ENCODE data around the gene NFS1.

Gene NFS1

DNA sequence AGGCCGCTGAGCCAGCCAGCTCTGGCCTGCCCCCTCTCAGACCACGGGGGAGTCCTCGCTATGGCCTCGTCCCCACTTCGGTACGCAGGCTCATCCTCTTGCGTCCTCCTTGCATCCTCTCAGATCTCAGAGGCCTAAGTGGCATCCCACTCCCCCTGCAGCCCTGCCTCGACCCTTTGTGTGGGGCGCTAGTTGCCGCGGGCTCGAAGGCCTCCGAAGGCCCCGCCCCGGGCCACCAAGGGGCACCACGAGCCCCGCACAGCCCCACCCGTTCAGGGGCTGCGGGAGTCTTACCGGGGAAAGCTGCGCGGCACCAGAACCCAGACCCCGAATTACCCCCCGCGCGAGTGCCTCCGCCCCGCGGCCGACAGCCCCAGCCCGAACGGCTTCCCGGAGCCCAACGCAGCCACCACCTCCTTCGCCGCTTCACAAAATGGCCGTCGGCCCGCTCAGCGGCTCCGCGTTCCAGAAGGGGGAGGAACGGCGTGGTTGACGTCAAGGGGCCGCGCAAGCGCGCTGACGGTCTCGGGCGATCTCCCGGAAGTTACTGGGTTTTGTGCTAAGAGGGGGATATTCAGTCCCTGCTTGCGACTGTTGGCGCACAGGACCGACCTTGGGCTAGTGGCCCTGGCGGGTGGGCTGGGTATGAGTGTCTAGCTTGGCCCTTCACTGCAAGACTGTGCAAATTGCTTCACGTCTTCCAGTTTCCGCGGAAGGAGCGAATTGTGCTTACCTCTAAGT lies 34.5 kb downstream of the NFS1 start, which contains the start of the genes CPNE1 and RBM12:
TSS of gene CPNE1 (minus strand) at position 435 of the 741 bp plus-strand sequence. CDS start 31,977 bp downstream, outside the sequence.
TSS of gene RBM12 (minus strand) at position 435 of the 741 bp plus-strand sequence. CDS start 9,578 bp downstream, outside the sequence.
- in situ Hi-C loops (cut with HindIII; ENCODE audit: low pct_unique_long_range_greater_than_20kb, low sequenced_read_pairs), result no loop called here
- no peak for TF ChIP-seq JUND (IDR thresholded peaks at IDR 0.05; ENCODE audit: low read depth)
- DNase-seq (ENCODE audit: low read depth in 1 of 2, low spot score in 1 of 2), result peak; percentile 96

- DNase-seq (ENCODE audit: low read depth in 1 of 2, low spot score in 1 of 2), result peak; percentile 26 to 59
- in situ Hi-C loops (cut with HindIII; ENCODE audit: low pct_unique_long_range_greater_than_20kb, low sequenced_read_pairs), result no loop called here
- TF ChIP-seq JUND (IDR thresholded peaks at IDR 0.05; ENCODE audit: low read depth), result no peak
These were observed 35.4 kb downstream of the NFS1 start for GRCh38 chr20:35663516-35664465.

DNA sequence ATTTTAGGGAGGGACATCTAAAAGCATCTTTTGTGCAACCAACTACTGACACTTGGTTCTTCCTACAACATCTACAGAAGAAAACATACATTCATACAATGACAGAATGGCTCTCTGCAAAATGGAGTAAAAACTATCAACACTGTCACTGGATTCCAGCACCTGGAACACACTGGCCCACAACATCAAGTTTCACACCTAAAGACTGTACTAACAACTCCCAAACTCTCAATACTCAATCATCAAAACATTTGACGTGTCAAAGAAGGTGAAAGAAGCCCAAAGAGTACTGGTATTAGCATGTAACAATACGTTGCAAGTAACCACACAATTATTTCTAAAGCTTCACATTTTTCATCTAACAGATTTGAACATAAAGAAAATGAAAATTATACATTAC lies 36.6 kb downstream of the NFS1 start:
- in situ Hi-C loops (cut with HindIII; ENCODE audit: low pct_unique_long_range_greater_than_20kb, low sequenced_read_pairs), result no loop called here
- no peak for DNase-seq (ENCODE audit: low read depth in 1 of 2, low spot score in 1 of 2)
- no peak for TF ChIP-seq JUND (IDR thresholded peaks at IDR 0.05; ENCODE audit: low read depth)

GRCh38 chr20:35661908-35662307 lies 37.2 kb downstream of the NFS1 start:
- in situ Hi-C loops (cut with HindIII; ENCODE audit: low pct_unique_long_range_greater_than_20kb, low sequenced_read_pairs), result no loop called here
- TF ChIP-seq JUND (IDR thresholded peaks at IDR 0.05; ENCODE audit: low read depth), result no peak

GRCh38 chr20:35661053-35661452 lies 38.1 kb downstream of the NFS1 start:
- no peak for DNase-seq (ENCODE audit: low read depth in 1 of 2, low spot score in 1 of 2)
- in situ Hi-C loops (cut with HindIII; ENCODE audit: low pct_unique_long_range_greater_than_20kb, low sequenced_read_pairs), result no loop called here
- no peak for TF ChIP-seq JUND (IDR thresholded peaks at IDR 0.05; ENCODE audit: low read depth)

More at GRCh38 chr20:35661908-35662307, 37.2 kb downstream of the NFS1 start:
- DNase-seq (ENCODE audit: low read depth in 1 of 2, low spot score in 1 of 2), result no peak

- no peak for TF ChIP-seq JUND (IDR thresholded peaks at IDR 0.05; ENCODE audit: low read depth)
- in situ Hi-C loops (cut with HindIII; ENCODE audit: low pct_unique_long_range_greater_than_20kb, low sequenced_read_pairs), result no loop called here
- DNase-seq (ENCODE audit: low read depth in 1 of 2, low spot score in 1 of 2), result no peak
These were observed 38.8 kb downstream of the NFS1 start for GRCh38 chr20:35660122-35660937.

DNA sequence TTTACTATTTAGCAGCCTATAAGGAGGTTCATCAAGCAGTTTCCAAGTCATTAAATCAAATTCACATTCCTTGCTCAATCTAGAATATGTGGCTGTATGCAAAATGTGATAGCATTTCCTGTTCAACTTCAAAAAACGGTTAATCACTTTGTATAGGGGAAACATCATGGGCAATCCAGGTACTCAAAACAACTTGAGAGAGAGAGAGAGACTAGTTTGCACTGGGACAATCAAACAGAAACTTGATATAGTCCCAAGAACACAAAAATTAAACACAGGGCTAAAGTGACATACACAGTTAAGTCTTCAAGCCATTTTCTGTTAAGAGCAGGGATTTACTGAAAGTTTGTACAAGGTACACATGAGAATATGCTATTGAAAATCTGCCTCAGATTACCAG lies 41.9 kb downstream of the NFS1 start:
- no peak for DNase-seq (ENCODE audit: low read depth in 1 of 2, low spot score in 1 of 2)
- in situ Hi-C loops (cut with HindIII; ENCODE audit: low pct_unique_long_range_greater_than_20kb, low sequenced_read_pairs), result no loop called here
- no peak for TF ChIP-seq JUND (IDR thresholded peaks at IDR 0.05; ENCODE audit: low read depth)

DNA sequence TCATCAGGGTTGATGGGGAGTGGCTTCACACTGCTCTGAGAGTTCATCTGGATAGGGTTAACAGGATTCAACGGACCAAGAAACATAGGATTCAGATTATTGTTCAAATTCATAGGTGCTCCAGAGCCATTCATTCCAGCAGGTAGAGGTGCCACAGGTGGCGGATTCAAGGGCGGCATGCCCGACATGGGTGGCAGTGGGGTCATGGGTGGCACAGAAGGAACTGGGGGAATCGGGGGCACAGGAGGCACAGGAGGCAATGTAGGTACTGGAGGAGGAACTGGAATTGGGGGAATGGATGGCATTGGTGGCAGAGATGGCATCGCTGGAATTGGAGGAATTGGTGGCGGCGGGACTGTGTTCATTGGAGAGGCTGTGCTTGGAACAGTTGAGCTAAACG lies 44.7 kb downstream of the NFS1 start:
- DNase-seq (ENCODE audit: low read depth in 1 of 2, low spot score in 1 of 2), result no peak
- in situ Hi-C loops (cut with HindIII; ENCODE audit: low pct_unique_long_range_greater_than_20kb, low sequenced_read_pairs), result no loop called here
- no peak for TF ChIP-seq JUND (IDR thresholded peaks at IDR 0.05; ENCODE audit: low read depth)

DNA sequence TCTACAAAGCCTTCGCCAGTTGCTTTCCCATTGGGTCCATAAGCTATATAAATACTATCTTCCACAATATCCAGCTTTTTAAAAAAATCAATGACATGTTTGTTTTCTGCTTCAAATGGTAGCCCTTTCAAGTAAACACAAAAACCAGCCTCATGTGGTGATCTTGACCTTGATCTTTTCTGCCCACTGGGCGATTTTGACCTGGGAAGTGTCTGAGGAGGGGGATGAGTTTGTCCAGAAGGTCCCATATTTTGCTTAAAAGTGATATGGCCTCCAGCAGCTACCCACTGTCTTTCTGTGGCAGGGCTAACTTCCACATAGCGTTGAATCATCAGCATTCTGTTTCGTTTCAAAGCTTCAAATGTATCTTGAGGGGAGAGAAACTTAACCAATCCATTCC lies 45.3 kb downstream of the NFS1 start:
- DNase-seq (ENCODE audit: low read depth in 1 of 2, low spot score in 1 of 2), result no peak
- no peak for TF ChIP-seq JUND (IDR thresholded peaks at IDR 0.05; ENCODE audit: low read depth)
- in situ Hi-C loops (cut with HindIII; ENCODE audit: low pct_unique_long_range_greater_than_20kb, low sequenced_read_pairs), result no loop called here

- DNase-seq (ENCODE audit: low read depth in 1 of 2, low spot score in 1 of 2), result no peak
- in situ Hi-C loops (cut with HindIII; ENCODE audit: low pct_unique_long_range_greater_than_20kb, low sequenced_read_pairs), result no loop called here
- no peak for TF ChIP-seq JUND (IDR thresholded peaks at IDR 0.05; ENCODE audit: low read depth)
These were observed 45.8 kb downstream of the NFS1 start for GRCh38 chr20:35653430-35653734.

- no peak for DNase-seq (ENCODE audit: low read depth in 1 of 2, low spot score in 1 of 2)
- in situ Hi-C loops (cut with HindIII; ENCODE audit: low pct_unique_long_range_greater_than_20kb, low sequenced_read_pairs), result no loop called here
- no peak for TF ChIP-seq JUND (IDR thresholded peaks at IDR 0.05; ENCODE audit: low read depth)
These were observed 46.3 kb downstream of the NFS1 start for GRCh38 chr20:35652641-35653429.

GRCh38 chr20:35651958-35652357 lies 47.2 kb downstream of the NFS1 start:
- no peak for DNase-seq (ENCODE audit: low read depth in 1 of 2, low spot score in 1 of 2)
- in situ Hi-C loops (cut with HindIII; ENCODE audit: low pct_unique_long_range_greater_than_20kb, low sequenced_read_pairs), result no loop called here
- TF ChIP-seq JUND (IDR thresholded peaks at IDR 0.05; ENCODE audit: low read depth), result no peak
